Measurements from ENCODE around the gene ETFB.

DNA sequence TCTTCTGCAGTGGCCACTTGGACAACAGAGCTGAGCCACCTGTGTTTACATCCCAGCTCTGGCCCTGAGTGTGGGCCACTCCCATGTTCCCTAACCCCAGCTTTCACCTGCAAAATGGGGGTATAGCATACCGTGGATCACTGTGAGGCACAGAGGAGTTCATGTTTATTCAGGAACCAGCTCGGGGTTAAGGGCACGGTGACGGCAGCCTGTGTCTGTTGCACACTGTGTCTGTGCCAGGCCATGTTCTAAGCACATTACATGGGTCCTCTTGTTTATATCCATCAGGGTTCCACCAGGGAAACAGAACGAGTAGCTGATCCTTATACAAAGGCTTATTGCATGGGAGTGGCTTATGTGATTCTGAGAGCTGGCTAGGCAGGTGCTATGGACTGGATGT lies 68.8 kb downstream of the ETFB start:
- TF ChIP-seq EZH2 (IDR thresholded peaks at IDR 0.05; ENCODE audit: insufficient read depth, poor library complexity, severe bottlenecking) = no peak
- no peak for TF ChIP-seq EZH2phosphoT487 (IDR thresholded peaks at IDR 0.05; ENCODE audit: insufficient read depth, low read depth)

Measured in GM23248 (cell line).